Measurements from ENCODE around the gene CDK9.

GRCh38 chr9:127829205-127829906 lies 43.5 kb downstream of the CDK9 start:
- no peak for TF ChIP-seq CTCF (IDR thresholded peaks at IDR 0.05)
- no peak for TF ChIP-seq POLR2A (IDR thresholded peaks at IDR 0.05)

Measured in esophagus squamous epithelium (tissue), 4 donors.